ENCODE measurements around the gene GABRB1. TPM values are rescaled to one million over a fixed set of nuclear protein-coding genes. Genes with fewer than 3 reads are reported as not detected.

Gene GABRB1
- total and polyA plus RNA-seq, 2 donors (not counting 1 experiment from before 2014, with no cell fraction given), result 0.05 to 0.17 TPM

DNA sequence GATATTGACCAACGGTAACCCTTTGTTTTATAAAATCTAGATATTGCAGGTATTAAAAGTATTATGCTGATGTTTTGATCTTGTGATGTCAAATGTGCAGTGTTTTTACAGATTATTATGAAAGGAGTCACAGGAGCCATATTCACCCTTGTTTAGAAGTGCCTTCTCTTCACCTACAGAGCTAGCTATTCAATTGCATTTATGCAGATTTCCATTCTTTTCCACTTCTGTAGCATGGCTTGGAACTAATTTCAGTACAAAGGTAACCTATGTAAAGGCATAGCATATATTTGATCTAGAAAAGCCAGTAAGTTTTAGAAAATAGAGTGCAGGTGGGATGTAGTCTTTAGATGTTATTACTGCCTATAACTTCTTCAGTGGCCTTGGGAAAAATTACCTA, 176.2 kb downstream of the GABRB1 start:
- TF ChIP-seq EZH2 (IDR thresholded peaks at IDR 0.05; ENCODE audit: low read length, missing control alignments) (no peak), CTCF (conservative IDR thresholded peaks at IDR 0.05 in 1 of 2, IDR thresholded peaks at IDR 0.05 in 1 of 2; ENCODE audit: low read depth in 1 of 2, low read length in 2 of 2) (no peak)
- H3K36me3 ChIP-seq (ENCODE audit: control insufficient read depth, insufficient read depth, low read length), result no peaks in the 10 kb centered on the region
- DNase-seq (ENCODE audit: low read depth in 2 of 2), result no peak
- no peaks in the 10 kb centered on the region for H3K9me3 ChIP-seq (ENCODE audit: control insufficient read depth, insufficient read depth, low read depth, low read length)
- no peak overlapping the region for H3K4me2 ChIP-seq (ENCODE audit: extremely low read depth, insufficient read depth, low read length)
- no peak overlapping the region for H2AFZ ChIP-seq (ENCODE audit: low read length)
- H3K4me1 ChIP-seq (ENCODE audit: control insufficient read depth, extremely low read depth, insufficient read depth, low read length), result no peaks in the 10 kb centered on the region
- H3K27ac ChIP-seq (ENCODE audit: insufficient read depth, low read length), result no peak overlapping the region
- H3K79me2 ChIP-seq (ENCODE audit: control insufficient read depth, insufficient read depth, low read length), result no peaks in the 10 kb centered on the region
- no peaks in the 10 kb centered on the region for H4K20me1 ChIP-seq (ENCODE audit: control insufficient read depth, extremely low read depth, insufficient read depth, low read length)
- no peak overlapping the region for H3K9ac ChIP-seq (ENCODE audit: insufficient read depth, low read length)
- no peak overlapping the region for H3K4me3 ChIP-seq (replicated peaks in 1 of 4; ENCODE audit: control extremely low read depth in 1 of 4, insufficient read depth in 1 of 4, low read depth in 3 of 4, low read length in 4 of 4)
- no peaks in the 10 kb centered on the region for H3K27me3 ChIP-seq (ENCODE audit: control insufficient read depth, insufficient read depth, low read length)

DNA sequence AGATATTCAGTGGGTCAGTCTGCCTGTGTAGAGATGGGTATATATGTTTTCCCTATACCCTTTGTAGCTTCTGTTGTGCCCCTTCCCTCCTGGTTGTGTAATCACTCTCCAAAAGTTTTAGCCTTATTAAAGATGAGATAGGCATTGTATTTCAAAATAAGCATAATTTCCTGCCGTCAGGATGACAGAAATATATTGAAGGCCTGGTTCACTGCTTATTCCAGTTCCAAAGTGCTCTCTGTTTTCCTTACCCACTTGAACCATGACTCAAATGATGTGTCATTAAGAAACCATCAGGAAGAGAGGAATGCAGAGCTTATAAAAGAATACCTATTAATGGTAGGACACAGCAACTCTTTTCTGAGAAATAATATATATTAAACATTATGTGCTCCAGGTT, 178.5 kb downstream of the GABRB1 start:
- no peak overlapping the region for H3K9ac ChIP-seq (ENCODE audit: insufficient read depth, low read length)

DNA sequence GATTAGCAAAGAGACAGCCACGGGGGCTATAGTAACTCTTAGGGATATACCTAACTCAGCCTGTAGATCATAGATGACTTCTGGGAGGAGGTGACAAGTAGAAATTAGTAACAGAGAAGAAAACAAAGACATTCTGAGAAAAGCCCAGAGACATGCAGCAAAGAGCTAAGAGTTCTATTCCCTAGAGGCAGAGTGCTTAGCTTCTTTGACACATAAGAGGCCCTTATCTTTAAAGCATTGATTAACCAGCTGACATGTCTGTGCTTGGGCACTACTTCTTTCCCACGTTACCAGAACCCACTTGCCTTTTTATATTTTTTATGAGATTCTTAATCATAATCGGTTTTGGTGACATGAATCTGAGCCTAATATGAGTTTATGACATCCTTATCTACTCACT, 179.5 kb downstream of the GABRB1 start:
- no peaks in the 10 kb centered on the region for H3K36me3 ChIP-seq (ENCODE audit: control insufficient read depth, insufficient read depth, low read length)
- H2AFZ ChIP-seq (ENCODE audit: low read length), result no peak overlapping the region
- TF ChIP-seq EZH2 (IDR thresholded peaks at IDR 0.05; ENCODE audit: low read length, missing control alignments) (no peak), CTCF (conservative IDR thresholded peaks at IDR 0.05 in 1 of 2, IDR thresholded peaks at IDR 0.05 in 1 of 2; ENCODE audit: low read depth in 1 of 2, low read length in 2 of 2) (no peak)
- no peaks in the 10 kb centered on the region for H3K79me2 ChIP-seq (ENCODE audit: control insufficient read depth, insufficient read depth, low read length)
- no peaks in the 10 kb centered on the region for H3K9me3 ChIP-seq (ENCODE audit: control insufficient read depth, insufficient read depth, low read depth, low read length)
- H3K4me3 ChIP-seq (replicated peaks in 1 of 4; ENCODE audit: control extremely low read depth in 1 of 4, insufficient read depth in 1 of 4, low read depth in 3 of 4, low read length in 4 of 4), result no peak overlapping the region
- no peaks in the 10 kb centered on the region for H3K4me1 ChIP-seq (ENCODE audit: control insufficient read depth, extremely low read depth, insufficient read depth, low read length)
- no peak overlapping the region for H3K4me2 ChIP-seq (ENCODE audit: extremely low read depth, insufficient read depth, low read length)
- no peak for DNase-seq (ENCODE audit: low read depth in 2 of 2)
- H4K20me1 ChIP-seq (ENCODE audit: control insufficient read depth, extremely low read depth, insufficient read depth, low read length), result no peaks in the 10 kb centered on the region
- H3K27ac ChIP-seq (ENCODE audit: insufficient read depth, low read length), result no peak overlapping the region
- no peak overlapping the region for H3K9ac ChIP-seq (ENCODE audit: insufficient read depth, low read length)
- H3K27me3 ChIP-seq (ENCODE audit: control insufficient read depth, insufficient read depth, low read length), result no peaks in the 10 kb centered on the region

More for the DNA sequence above, 178.5 kb downstream of the GABRB1 start:
- Histone ChIP-seq H3K9me3 (ENCODE audit: control insufficient read depth, insufficient read depth, low read depth, low read length) (no peaks in the 10 kb centered on the region), H3K36me3 (ENCODE audit: control insufficient read depth, insufficient read depth, low read length) (no peaks in the 10 kb centered on the region), H3K27ac (ENCODE audit: insufficient read depth, low read length) (no peak overlapping the region), H2AFZ (ENCODE audit: low read length) (no peak overlapping the region), H3K79me2 (ENCODE audit: control insufficient read depth, insufficient read depth, low read length) (no peaks in the 10 kb centered on the region), H3K27me3 (ENCODE audit: control insufficient read depth, insufficient read depth, low read length) (no peaks in the 10 kb centered on the region), H3K4me2 (ENCODE audit: extremely low read depth, insufficient read depth, low read length) (no peak overlapping the region), H4K20me1 (ENCODE audit: control insufficient read depth, extremely low read depth, insufficient read depth, low read length) (no peaks in the 10 kb centered on the region), H3K4me3 (replicated peaks in 1 of 4; ENCODE audit: control extremely low read depth in 1 of 4, insufficient read depth in 1 of 4, low read depth in 3 of 4, low read length in 4 of 4) (no peak overlapping the region), H3K4me1 (ENCODE audit: control insufficient read depth, extremely low read depth, insufficient read depth, low read length) (no peaks in the 10 kb centered on the region)
- peak; percentile 71 to 94 for DNase-seq (ENCODE audit: low read depth in 2 of 2)
- no peak for TF ChIP-seq EZH2 (IDR thresholded peaks at IDR 0.05; ENCODE audit: low read length, missing control alignments)
- no peak for TF ChIP-seq CTCF (conservative IDR thresholded peaks at IDR 0.05 in 1 of 2, IDR thresholded peaks at IDR 0.05 in 1 of 2; ENCODE audit: low read depth in 1 of 2, low read length in 2 of 2)

Measured in fibroblast of lung (primary cell).